DOHH2 (cell line): ENCODE results near the gene PKN1.

Experiments
- EZH2phosphoT487 ChIP-seq: fragments of 200-600 bp; sonication (generic); IDR thresholded peaks from 2 replicates; pipeline ENCODE4 v1.6.1; 2017; ENCODE audit warnings: borderline replicate concordance, mild to moderate bottlenecking, antibody characterized with exemption, low read length, moderate library complexity, mixed read lengths
- TF ChIP-seq, protein P1 (sequence below): fragments of 200-600 bp; sonication (generic); IDR thresholded peaks from one replicate; pipeline ENCODE4 v1.5.1; 2014; ENCODE audit warnings: antibody characterized with exemption, mild to moderate bottlenecking, low read depth, low read length; ENCODE audit not compliant: poor library complexity, severe bottlenecking

DNA sequence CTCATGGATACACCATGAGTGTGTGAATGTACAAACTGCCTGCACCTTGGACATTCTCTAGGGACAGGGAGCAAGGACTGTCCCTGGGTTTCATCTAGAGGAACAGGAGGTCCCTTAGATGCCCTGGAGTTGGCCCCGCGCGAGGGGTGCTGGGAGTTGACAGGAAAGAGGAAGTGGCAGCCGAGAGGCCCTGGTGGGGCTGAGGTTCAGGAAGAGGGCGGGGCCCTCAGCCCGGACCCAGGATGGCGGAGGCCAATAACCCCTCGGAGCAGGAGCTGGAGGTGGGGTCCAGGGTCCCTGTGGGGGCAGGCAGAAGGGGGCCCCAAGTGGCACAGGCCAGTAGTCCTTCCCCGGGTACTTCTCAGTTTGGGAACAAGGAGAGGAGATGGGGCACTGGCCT is 6.9 kb downstream of the PKN1 start:
- TF ChIP-seq EZH2phosphoT487: no peak
- TF ChIP-seq, protein P1, sequence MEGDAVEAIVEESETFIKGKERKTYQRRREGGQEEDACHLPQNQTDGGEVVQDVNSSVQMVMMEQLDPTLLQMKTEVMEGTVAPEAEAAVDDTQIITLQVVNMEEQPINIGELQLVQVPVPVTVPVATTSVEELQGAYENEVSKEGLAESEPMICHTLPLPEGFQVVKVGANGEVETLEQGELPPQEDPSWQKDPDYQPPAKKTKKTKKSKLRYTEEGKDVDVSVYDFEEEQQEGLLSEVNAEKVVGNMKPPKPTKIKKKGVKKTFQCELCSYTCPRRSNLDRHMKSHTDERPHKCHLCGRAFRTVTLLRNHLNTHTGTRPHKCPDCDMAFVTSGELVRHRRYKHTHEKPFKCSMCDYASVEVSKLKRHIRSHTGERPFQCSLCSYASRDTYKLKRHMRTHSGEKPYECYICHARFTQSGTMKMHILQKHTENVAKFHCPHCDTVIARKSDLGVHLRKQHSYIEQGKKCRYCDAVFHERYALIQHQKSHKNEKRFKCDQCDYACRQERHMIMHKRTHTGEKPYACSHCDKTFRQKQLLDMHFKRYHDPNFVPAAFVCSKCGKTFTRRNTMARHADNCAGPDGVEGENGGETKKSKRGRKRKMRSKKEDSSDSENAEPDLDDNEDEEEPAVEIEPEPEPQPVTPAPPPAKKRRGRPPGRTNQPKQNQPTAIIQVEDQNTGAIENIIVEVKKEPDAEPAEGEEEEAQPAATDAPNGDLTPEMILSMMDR: no peak
